GM23338 (cell line): Measurements from ENCODE around the gene ESYT2. TPM values are rescaled to one million over a fixed set of nuclear protein-coding genes. Genes with fewer than 3 reads are reported as not detected.

Source experiments
- ATAC-seq: fragments of 200-7000 bp; cut with Tn5 transposase; 3 replicates; pipeline ENCODE4 v1.9.1; 2020
- DNase-seq: peaks from one replicate; pipeline ENCODE4 v3.0.0-alpha.2; 2015; ENCODE audit warnings: low spot score
- H2AFZ ChIP-seq: fragments of 200-600 bp; sonication (generic); 2 replicates; pipeline ENCODE4 v1.8.0; 2016; ENCODE audit warnings: antibody characterized with exemption, mild to moderate bottlenecking, moderate library complexity
- H3F3A ChIP-seq: fragments of 200-600 bp; sonication (generic); replicated peaks from 2 replicates; pipeline ENCODE4 v1.8.0; 2017; ENCODE audit warnings: antibody characterized with exemption, mixed run types, low read depth
- H3K27ac ChIP-seq: fragments of 200-600 bp; sonication (generic); 2 replicates; pipeline ENCODE4 v1.6.1; 2016; ENCODE audit warnings: low read depth
- H3K27me3 ChIP-seq: fragments of 200-600 bp; sonication (generic); 2 replicates; pipeline ENCODE4 v1.8.0; 2016; ENCODE audit warnings: mild to moderate bottlenecking, mixed run types, moderate library complexity; ENCODE audit not compliant: insufficient read depth
- H3K36me3 ChIP-seq: fragments of 200-600 bp; sonication (generic); 2 replicates; pipeline ENCODE4 v1.8.0; 2016; ENCODE audit warnings: mild to moderate bottlenecking; ENCODE audit not compliant: insufficient read depth
- H3K4me1 ChIP-seq: fragments of 200-600 bp; sonication (generic); 2 replicates; pipeline ENCODE4 v1.8.0; 2016; ENCODE audit warnings: mild to moderate bottlenecking, moderate library complexity; ENCODE audit not compliant: insufficient read depth
- H3K4me2 ChIP-seq: fragments of 200-600 bp; sonication (generic); 2 replicates; pipeline ENCODE4 v1.7.1; 2017; ENCODE audit warnings: mixed run types
- H3K4me3 ChIP-seq: fragments of 200-600 bp; sonication (generic); 2 replicates; pipeline ENCODE4 v1.6.1; 2016; ENCODE audit warnings: mixed run types
- H3K79me2 ChIP-seq: fragments of 200-600 bp; sonication (generic); replicated peaks from 2 replicates; pipeline ENCODE4 v1.8.0; 2017; ENCODE audit warnings: mild to moderate bottlenecking; ENCODE audit not compliant: insufficient read depth
- H3K9me2 ChIP-seq: fragments of 200-600 bp; sonication (generic); 2 replicates; pipeline ENCODE4 v1.8.0; 2017; ENCODE audit not compliant: insufficient read depth
- H4K20me1 ChIP-seq: fragments of 200-600 bp; sonication (generic); replicated peaks from 2 replicates; pipeline ENCODE4 v1.8.0; 2017; ENCODE audit warnings: mild to moderate bottlenecking; ENCODE audit not compliant: insufficient read depth
- H3K27ac Mint-ChIP-seq: 2 replicates; pipeline ENCODE4 v1.8.0; 2020; ENCODE audit warnings: inconsistent platforms, mild to moderate bottlenecking, moderate library complexity, mixed read lengths
- H3K27me3 Mint-ChIP-seq: 3 replicates; pipeline ENCODE4 v1.8.0; 2022; ENCODE audit warnings: low read depth, mild to moderate bottlenecking, moderate library complexity, mixed read lengths, inconsistent platforms; ENCODE audit not compliant: insufficient read depth, poor library complexity
- H3K36me3 Mint-ChIP-seq: 3 replicates; pipeline ENCODE4 v1.8.0; 2021; ENCODE audit warnings: low read depth, mild to moderate bottlenecking, inconsistent platforms, moderate library complexity, mixed read lengths
- H3K4me1 Mint-ChIP-seq: 3 replicates; pipeline ENCODE4 v1.8.0; 2020; ENCODE audit warnings: mild to moderate bottlenecking, inconsistent platforms, mixed read lengths
- H3K4me3 Mint-ChIP-seq: 3 replicates; pipeline ENCODE4 v1.8.0; 2021; ENCODE audit warnings: moderate library complexity, mild to moderate bottlenecking, inconsistent platforms, mixed read lengths
- H3K9me3 Mint-ChIP-seq: 3 replicates; pipeline ENCODE4 v1.8.0; 2020; ENCODE audit warnings: moderate library complexity, mild to moderate bottlenecking, inconsistent platforms, mixed read lengths
- CTCF ChIP-seq, 2 experiments: fragments of 200-600 bp in 1 of 2; sonication (generic) in 1 of 2; conservative IDR thresholded peaks; 2 replicates each; pipeline versions ENCODE4 v1.5.1 to v1.6.1; 2016 to 2017; ENCODE audit warnings: antibody characterized with exemption in 2 of 2, low read depth in 2 of 2, mild to moderate bottlenecking in 2 of 2, moderate library complexity in 1 of 2
- ETS1 ChIP-seq: IDR thresholded peaks from 2 replicates; pipeline ENCODE4 v1.6.1; 2016; ENCODE audit warnings: antibody characterized with exemption
- JUNB ChIP-seq: IDR thresholded peaks from one replicate; pipeline ENCODE4 v1.6.1; 2016; ENCODE audit warnings: antibody characterized with exemption; ENCODE audit not compliant: unreplicated experiment
- NANOG ChIP-seq: IDR thresholded peaks from 2 replicates; pipeline ENCODE4 v1.6.1; 2016; ENCODE audit warnings: antibody characterized with exemption, borderline replicate concordance
- REST ChIP-seq: IDR thresholded peaks from one replicate; pipeline ENCODE4 v1.6.1; 2018; ENCODE audit warnings: antibody characterized with exemption; ENCODE audit not compliant: unreplicated experiment
- STAT1 ChIP-seq: IDR thresholded peaks from one replicate; pipeline ENCODE4 v1.6.1; 2016; ENCODE audit warnings: antibody characterized with exemption; ENCODE audit not compliant: unreplicated experiment
- ZNF331 ChIP-seq: fragments of 250-450 bp; sonication (Bioruptor Pico); IDR thresholded peaks from 2 replicates; pipeline ENCODE4 v1.5.0; 2020; ENCODE audit warnings: low read depth, mild to moderate bottlenecking, moderate library complexity
- ZNF462 ChIP-seq: fragments of 250-450 bp; sonication (Bioruptor Pico); IDR thresholded peaks from 2 replicates; pipeline ENCODE4 v1.5.0; 2020; ENCODE audit warnings: mild to moderate bottlenecking, moderate library complexity
- polyA plus RNA-seq: library from polyadenylated mRNA; unstranded; fragments of >200 nt; fragmentation: Nextera tagmentation; extraction: Ambion mirVana; gene quantifications from 2 replicates; pipeline ENCODE4 v1.2.1, GENCODE V29; 2016
- total RNA-seq: library from RNA; depleted of rRNA; stranded (reverse); fragments of >200 nt; shearing (Covaris generic); gene quantifications from 2 replicates; pipeline ENCODE4 v1.2.3, GENCODE V29; 2014

Gene ESYT2
- total and polyA plus RNA-seq, 2 experiments from 2014 or later = 9.6 to 52.7 TPM

- Mint-ChIP-seq H3K27me3 (peaks cover 2% of the 10 kb centered on the region), H3K4me1 (peaks cover 39% of the 10 kb centered on the region), H3K27ac (peak overlapping the region; percentile 74), H3K4me3 (peak overlapping the region; percentile 84), H3K36me3 (peaks cover 47% of the 10 kb centered on the region), H3K9me3 (peaks cover 4% of the 10 kb centered on the region; the same call in 1 of the 3 replicates)
- TF ChIP-seq ZNF331 (CRISPR knock-in tag) (no peak), REST (no peak), NANOG (no peak), ETS1 (no peak), CTCF (conservative IDR thresholded peaks at IDR 0.05; ENCODE audit: low read depth in 2 of 2) (no peak), ZNF462 (CRISPR knock-in tag) (no peak), STAT1 (no peak), JUNB (no peak)
- peaks cover 64% of the 10 kb centered on the region for H3K79me2 ChIP-seq
- peak overlapping the region; percentile 95 for H3K4me2 ChIP-seq
- peak overlapping the region; percentile 91 for H3K4me3 ChIP-seq
- H3K27me3 ChIP-seq = no peaks in the 10 kb centered on the region
- H2AFZ ChIP-seq = no peak overlapping the region
- peaks cover 24% of the 10 kb centered on the region for H4K20me1 ChIP-seq
- no peaks in the 10 kb centered on the region; the same call in 1 of the 2 replicates for H3F3A ChIP-seq
- peak overlapping the region; percentile 39 for H3K27ac ChIP-seq
- ATAC-seq = peak; percentile 38
- H3K4me1 ChIP-seq = peaks cover 33% of the 10 kb centered on the region
- DNase-seq = peak; percentile 83
- H3K9me2 ChIP-seq = no peaks in the 10 kb centered on the region
- H3K36me3 ChIP-seq = peaks cover 35% of the 10 kb centered on the region
Measured at GRCh38 chr7:158702196-158702595, 127.1 kb downstream of the ESYT2 start.
